ENCODE results near the gene DIPK2A. TPM values are rescaled to one million over a fixed set of nuclear protein-coding genes. Genes with fewer than 3 reads are reported as not detected.

DIPK2A gene
- total RNA-seq, 2 experiments from 2014 or later: 18.0 to 19.4 TPM

- Mint-ChIP-seq H3K36me3 (ENCODE audit: low read depth) (no peaks in the 10 kb centered on the region), H3K4me3 (no peak overlapping the region), H3K27ac (no peak overlapping the region), H3K27me3 (peaks cover 8% of the 10 kb centered on the region), H3K4me1 (ENCODE audit: low read depth) (peaks cover 10% of the 10 kb centered on the region), H3K9me3 (peaks cover 3% of the 10 kb centered on the region)
- intact Hi-C loops (cut with micrococcal nuclease): no loop called here
- DNase-seq (no peak), ATAC-seq (no peak)
- ChIA-PET CTCF (no interaction called here), POLR2A (no interaction called here)
- TF ChIP-seq CTCF (IDR thresholded peaks at IDR 0.05): no peak
These were observed 16.5 kb upstream of the DIPK2A start for GRCh38 chr3:143955113-143955512.

- no peak for DNase-seq
- ChIA-PET CTCF (interaction anchor here (2.3 kb wide), 1 partner anchor 15 kb away, joined by 12 read pairs; the partner anchor contains the start of gene DIPK2A), POLR2A (interaction anchor here (1.1 kb wide), 1 partner anchor 15 kb away, joined by 3 read pairs; the partner anchor contains the start of gene DIPK2A)
- Mint-ChIP-seq H3K27me3 (peaks cover 11% of the 10 kb centered on the region), H3K4me1 (ENCODE audit: low read depth) (peaks cover 10% of the 10 kb centered on the region), H3K36me3 (ENCODE audit: low read depth) (no peaks in the 10 kb centered on the region), H3K9me3 (peaks cover 3% of the 10 kb centered on the region), H3K4me3 (no peak overlapping the region), H3K27ac (no peak overlapping the region)
- intact Hi-C loops (cut with micrococcal nuclease): no loop called here
- no peak for TF ChIP-seq CTCF (IDR thresholded peaks at IDR 0.05)
- no peak for ATAC-seq
These were observed 14.8 kb upstream of the DIPK2A start for GRCh38 chr3:143956838-143957237.

GRCh38 chr3:143957453-143957852 is 14.2 kb upstream of the DIPK2A start:
- Mint-ChIP-seq H3K27me3 (peaks cover 11% of the 10 kb centered on the region), H3K4me3 (no peak overlapping the region), H3K4me1 (ENCODE audit: low read depth) (peaks cover 10% of the 10 kb centered on the region), H3K9me3 (peaks cover 3% of the 10 kb centered on the region), H3K36me3 (ENCODE audit: low read depth) (no peaks in the 10 kb centered on the region), H3K27ac (no peak overlapping the region)
- CTCF ChIA-PET: interaction anchor here (2.3 kb wide), 1 partner anchor 14 kb away, joined by 12 read pairs; the partner anchor contains the start of gene DIPK2A
- TF ChIP-seq CTCF (IDR thresholded peaks at IDR 0.05): no peak
- ATAC-seq (no peak), DNase-seq (no peak)
- intact Hi-C loops (cut with micrococcal nuclease): no loop called here
- POLR2A ChIA-PET: interaction anchor here (0.7 to 1.1 kb wide), 2 partner anchors 14 to 1875 kb away, joined by 3 read pairs; partner anchors contain the start of gene DIPK2A

- no peaks in the 10 kb centered on the region for H3K36me3 Mint-ChIP-seq (ENCODE audit: low read depth)
- H3K4me1 Mint-ChIP-seq (ENCODE audit: low read depth): peaks cover 10% of the 10 kb centered on the region
- CTCF ChIA-PET: interaction anchor here (2.3 kb wide), 1 partner anchor 13 kb away, joined by 12 read pairs; the partner anchor contains the start of gene DIPK2A
- no peak for DNase-seq
- H3K27ac Mint-ChIP-seq: no peak overlapping the region
- ATAC-seq: no peak
- TF ChIP-seq CTCF (IDR thresholded peaks at IDR 0.05): no peak
- POLR2A ChIA-PET: no interaction called here
- peaks cover 11% of the 10 kb centered on the region for H3K27me3 Mint-ChIP-seq
- peaks cover 3% of the 10 kb centered on the region for H3K9me3 Mint-ChIP-seq
- intact Hi-C loops (cut with micrococcal nuclease): no loop called here
- H3K4me3 Mint-ChIP-seq: no peak overlapping the region
These were observed 12.7 kb upstream of the DIPK2A start for GRCh38 chr3:143958966-143959365.

- Mint-ChIP-seq H3K4me1 (ENCODE audit: low read depth) (peaks cover 10% of the 10 kb centered on the region), H3K9me3 (peaks cover 3% of the 10 kb centered on the region), H3K27me3 (peaks cover 13% of the 10 kb centered on the region), H3K4me3 (no peak overlapping the region), H3K36me3 (ENCODE audit: low read depth) (no peaks in the 10 kb centered on the region), H3K27ac (no peak overlapping the region)
- TF ChIP-seq CTCF (IDR thresholded peaks at IDR 0.05): no peak
- ChIA-PET POLR2A (no interaction called here), CTCF (no interaction called here)
- ATAC-seq (no peak), DNase-seq (no peak)
- intact Hi-C loops (cut with micrococcal nuclease): no loop called here
These were observed 10.3 kb upstream of the DIPK2A start for GRCh38 chr3:143961342-143961741.
